ENCODE results near the gene TIMM23. TPM values are rescaled to one million over a fixed set of nuclear protein-coding genes. Genes with fewer than 3 reads are reported as not detected.

Gene TIMM23
- total and polyA plus RNA-seq, 10 of the 15 experiments (the other 5 are each of a cell fraction or from before 2014, with no cell fraction given), result 90.0 to 228 (median 120) TPM

DNA sequence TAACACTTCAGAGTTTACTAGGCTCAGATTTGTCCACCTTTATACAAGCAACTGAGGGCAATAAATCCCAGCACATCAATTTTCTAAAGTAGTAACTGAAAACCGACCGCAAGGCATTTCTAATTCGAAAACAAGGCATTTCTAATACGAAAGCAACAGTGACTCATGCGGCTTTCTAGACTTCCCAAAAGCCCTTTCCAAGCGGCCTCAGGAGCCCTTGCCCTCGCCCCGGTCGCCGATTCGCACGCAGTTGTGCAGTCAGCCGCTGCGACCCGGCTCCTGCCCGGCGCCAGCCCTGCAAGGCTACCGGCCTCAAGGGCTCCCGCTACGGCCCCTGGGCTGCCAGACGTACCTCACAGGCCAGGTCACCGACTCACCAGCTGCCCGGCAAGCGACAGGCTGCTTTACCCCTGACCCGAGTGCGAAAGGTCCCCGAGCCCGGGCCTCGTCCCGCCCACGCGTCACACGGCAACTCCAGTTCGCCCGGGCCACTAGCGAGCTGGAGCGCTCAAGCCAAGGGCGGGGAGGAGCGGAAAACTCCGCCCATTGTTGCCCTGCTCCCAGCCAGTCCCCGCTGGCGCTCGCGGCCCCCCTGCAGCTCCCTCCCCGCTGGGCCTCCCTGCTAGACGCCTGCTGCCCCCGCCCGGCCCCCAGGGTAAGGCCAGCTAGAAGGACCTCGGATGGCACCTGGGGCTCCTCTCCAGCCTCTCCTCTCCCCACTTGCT is 50.9 kb downstream of the TIMM23 start:
- Histone ChIP-seq H3K9ac (ENCODE audit: control insufficient read depth, insufficient read depth, low read length) (peak overlapping the region; percentile 62), H2AFZ (ENCODE audit: control insufficient read depth, low read depth, low read length) (peak overlapping the region; percentile 41; the same call in 1 of the 2 replicates), H3K4me2 (ENCODE audit: control insufficient read depth, insufficient read depth) (peak overlapping the region; percentile 85), H4K20me1 (ENCODE audit: control insufficient read depth, insufficient read depth) (no peaks in the 10 kb centered on the region; the same call in 1 of the 2 replicates), H3K4me1 (ENCODE audit: control insufficient read depth, insufficient read depth, low read length) (peaks cover 12% of the 10 kb centered on the region), H3K27ac (ENCODE audit: control insufficient read depth, insufficient read depth) (peak overlapping the region; percentile 59), H3K27me3 (replicated peaks in 1 of 2; ENCODE audit: control insufficient read depth in 2 of 2, insufficient read depth in 2 of 2, low read length in 1 of 2) (no peaks in the 10 kb centered on the region), H3K4me3 (peak overlapping the region; percentile 58), H3K36me3 (ENCODE audit: control insufficient read depth in 2 of 2, insufficient read depth in 2 of 2, low read length in 1 of 2) (peaks cover 0 to 3% of the 10 kb centered on the region in 2 experiments; a peak in 1 of 4 replicates), H3K79me2 (ENCODE audit: control insufficient read depth, insufficient read depth, low read length) (peaks cover 92% of the 10 kb centered on the region), H3K9me3 (replicated peaks; ENCODE audit: control insufficient read depth, insufficient read depth, low read length) (no peaks in the 10 kb centered on the region)
- 2% methylated on average over 48 of the region's 49 CpGs for WGBS (ENCODE audit: insufficient coverage, insufficient replicate concordance, low lambda C conversion rate, missing lambda C conversion rate)
- BruUV-seq (replicated peaks), result no TSS peak
- peak; percentile 56 for DNase-seq (ENCODE audit: low read depth, low spot score)
- in situ Hi-C loops (cut with MboI) (loop anchor here (10.0 kb wide), 1 partner anchor 1018 kb away; the partner anchor contains the start of gene ZNF22), intact Hi-C loops (cut with micrococcal nuclease; ENCODE audit: unreplicated experiment) (loop anchor here (5.0 to 10.0 kb wide), 2 partner anchors 558 to 771 kb away; no protein-coding TSS in a partner anchor)
- SMC1A ChIA-PET (ENCODE audit: uncharacterized antibody, unreplicated experiment), result interaction anchor here (0.7 to 2.7 kb wide), 7 partner anchors 11 to 788 kb away, joined by 3 to 6 read pairs (median 3); no protein-coding TSS in a partner anchor
- CTCF ChIA-PET, result interaction anchor here (0.7 to 1.9 kb wide), 8 partner anchors 9 to 1090 kb away, joined by 3 to 7 read pairs (median 3); no protein-coding TSS in a partner anchor
- no peak for FAIRE-seq
- peak; percentile 97 for ATAC-seq
- RAD21 ChIA-PET (ENCODE audit: unreplicated experiment), result interaction anchor here (0.6 to 1.2 kb wide), 6 partner anchors 16 to 788 kb away, joined by 3 to 4 read pairs (median 4); partner anchors contain the start of gene TIMM23
- POLR2A ChIA-PET, result interaction anchor here (0.7 kb wide), 1 partner anchor 562 kb away, joined by 4 read pairs; no protein-coding TSS in a partner anchor
- TF ChIP-seq GATAD2B (conservative IDR thresholded peaks at IDR 0.05; ENCODE audit: low read depth), result peak; percentile 61; the same call in 1 of the 2 replicates
- no peak for TF ChIP-seq TCF7 (IDR thresholded peaks at IDR 0.05; ENCODE audit: borderline replicate concordance)
- TF ChIP-seq GABPA (IDR thresholded peaks at IDR 0.05; ENCODE audit: low read depth), result no peak
- TF ChIP-seq TCF12 (IDR thresholded peaks at IDR 0.05; ENCODE audit: low read depth, low read length), result no peak
- peak; percentile 48; the same call in 1 of the 2 replicates for TF ChIP-seq NBN (IDR thresholded peaks at IDR 0.05)
- 0 out of 2 replicates have a peak, but pooled peaks have one; percentile 10 for TF ChIP-seq YY1 (IDR thresholded peaks at IDR 0.05; ENCODE audit: low read depth, low read length)
- TF ChIP-seq, protein P1, sequence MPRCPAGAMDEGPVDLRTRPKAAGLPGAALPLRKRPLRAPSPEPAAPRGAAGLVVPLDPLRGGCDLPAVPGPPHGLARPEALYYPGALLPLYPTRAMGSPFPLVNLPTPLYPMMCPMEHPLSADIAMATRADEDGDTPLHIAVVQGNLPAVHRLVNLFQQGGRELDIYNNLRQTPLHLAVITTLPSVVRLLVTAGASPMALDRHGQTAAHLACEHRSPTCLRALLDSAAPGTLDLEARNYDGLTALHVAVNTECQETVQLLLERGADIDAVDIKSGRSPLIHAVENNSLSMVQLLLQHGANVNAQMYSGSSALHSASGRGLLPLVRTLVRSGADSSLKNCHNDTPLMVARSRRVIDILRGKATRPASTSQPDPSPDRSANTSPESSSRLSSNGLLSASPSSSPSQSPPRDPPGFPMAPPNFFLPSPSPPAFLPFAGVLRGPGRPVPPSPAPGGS (IDR thresholded peaks at IDR 0.05; ENCODE audit: borderline replicate concordance, insufficient read depth, low read depth, low read length, poor library complexity, severe bottlenecking), result no peak
- no peak for TF ChIP-seq NFYA (IDR thresholded peaks at IDR 0.05; ENCODE audit: borderline replicate concordance, low read depth, low read length)
- TF ChIP-seq RB1 (IDR thresholded peaks at IDR 0.05; ENCODE audit: borderline replicate concordance), result no peak
- TF ChIP-seq FOXK2 (IDR thresholded peaks at IDR 0.05), result no peak
- TF ChIP-seq ZSCAN29 (IDR thresholded peaks at IDR 0.05), result no peak
- TF ChIP-seq CBFB (IDR thresholded peaks at IDR 0.05; ENCODE audit: low read depth), result no peak
- 0 out of 2 replicates have a peak, but pooled peaks have one; percentile 36 for TF ChIP-seq SMARCA5 (IDR thresholded peaks at IDR 0.05)
- no peak for TF ChIP-seq BMI1 (IDR thresholded peaks at IDR 0.05; ENCODE audit: borderline replicate concordance)
- no peak for TF ChIP-seq ZNF384 (IDR thresholded peaks at IDR 0.05; ENCODE audit: borderline replicate concordance, low read depth, low read length)
- TF ChIP-seq LARP7 (IDR thresholded peaks at IDR 0.05), result peak; percentile 81
- peak; percentile 79 for TF ChIP-seq IKZF1 (conservative IDR thresholded peaks at IDR 0.05)
- no peak for TF ChIP-seq MXI1 (IDR thresholded peaks at IDR 0.05; ENCODE audit: low read depth, low read length)
- TF ChIP-seq SUZ12 (IDR thresholded peaks at IDR 0.05; ENCODE audit: unreplicated experiment), result no peak
- TF ChIP-seq CBX3 (IDR thresholded peaks at IDR 0.05; ENCODE audit: borderline replicate concordance, low read depth), result no peak
- TF ChIP-seq SRF (IDR thresholded peaks at IDR 0.05; ENCODE audit: low read depth in 2 of 2, low read length in 2 of 2), result no peak
- TF ChIP-seq PML (IDR thresholded peaks at IDR 0.05; ENCODE audit: low read length), result no peak
- TF ChIP-seq MTA3 (IDR thresholded peaks at IDR 0.05; ENCODE audit: borderline replicate concordance, low read length), result no peak
